ENCODE data around the gene FBXL14.
A peak's percentile ranks its signal among the peaks of the same experiment; 100 is the strongest.

DNA sequence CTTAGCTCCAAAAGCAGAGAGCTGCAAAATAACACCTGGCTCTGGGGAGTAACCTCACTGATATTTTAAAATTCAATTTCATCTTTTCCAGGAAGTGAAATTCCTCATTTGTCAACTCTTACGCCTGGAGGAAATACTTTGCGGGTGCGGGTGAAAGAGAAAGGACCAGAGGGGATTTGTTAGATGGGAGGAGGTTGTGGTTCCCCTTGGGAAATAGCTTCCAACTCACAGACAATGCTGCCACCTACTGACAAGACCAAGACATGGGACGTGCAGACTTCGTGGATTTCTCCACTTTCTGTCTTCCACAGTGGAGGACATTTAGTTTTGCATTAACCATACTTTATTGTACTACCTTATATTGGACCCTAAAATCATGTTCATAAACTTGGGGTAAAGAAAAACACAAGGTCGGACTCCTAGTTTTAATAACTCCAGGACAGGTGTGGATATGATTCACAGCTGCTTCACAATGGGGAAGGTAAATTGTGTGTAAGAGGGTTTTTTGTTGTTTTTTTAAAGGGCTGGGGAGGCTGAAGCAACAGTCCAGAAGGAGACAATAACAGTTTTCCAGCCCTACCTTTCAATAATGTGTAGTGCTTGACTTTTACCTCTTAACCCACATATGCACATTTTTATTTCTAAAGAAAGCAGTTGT, 10.8 kb downstream of the FBXL14 start:
- TF ChIP-seq ZNF274 (IDR thresholded peaks at IDR 0.05; ENCODE audit: borderline replicate concordance, low read depth, low read length) (no peak), NFATC3 (IDR thresholded peaks at IDR 0.05) (no peak), NONO (IDR thresholded peaks at IDR 0.05; ENCODE audit: low read depth in 2 of 2, low read length in 1 of 2) (no peak), EHMT2 (IDR thresholded peaks at IDR 0.05) (no peak), KLF6 (CRISPR knock-in tag; IDR thresholded peaks at IDR 0.05; ENCODE audit: borderline replicate concordance) (no peak), U2AF1 (optimal IDR thresholded peaks at IDR 0.05; ENCODE audit: low read depth, low read length) (no peak), JUN (IDR thresholded peaks at IDR 0.05; ENCODE audit: borderline replicate concordance, low read depth, low read length) (no peak), JUN (CRISPR knock-in tag; IDR thresholded peaks at IDR 0.05; ENCODE audit: borderline replicate concordance) (no peak)
- TF ChIP-seq, protein P1, sequence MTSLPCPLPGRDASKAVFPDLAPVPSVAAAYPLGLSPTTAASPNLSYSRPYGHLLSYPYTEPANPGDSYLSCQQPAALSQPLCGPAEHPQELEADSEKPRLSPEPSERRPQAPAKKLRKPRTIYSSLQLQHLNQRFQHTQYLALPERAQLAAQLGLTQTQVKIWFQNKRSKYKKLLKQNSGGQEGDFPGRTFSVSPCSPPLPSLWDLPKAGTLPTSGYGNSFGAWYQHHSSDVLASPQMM (CRISPR knock-in tag; IDR thresholded peaks at IDR 0.05), result no peak
- TF ChIP-seq, protein P2, sequence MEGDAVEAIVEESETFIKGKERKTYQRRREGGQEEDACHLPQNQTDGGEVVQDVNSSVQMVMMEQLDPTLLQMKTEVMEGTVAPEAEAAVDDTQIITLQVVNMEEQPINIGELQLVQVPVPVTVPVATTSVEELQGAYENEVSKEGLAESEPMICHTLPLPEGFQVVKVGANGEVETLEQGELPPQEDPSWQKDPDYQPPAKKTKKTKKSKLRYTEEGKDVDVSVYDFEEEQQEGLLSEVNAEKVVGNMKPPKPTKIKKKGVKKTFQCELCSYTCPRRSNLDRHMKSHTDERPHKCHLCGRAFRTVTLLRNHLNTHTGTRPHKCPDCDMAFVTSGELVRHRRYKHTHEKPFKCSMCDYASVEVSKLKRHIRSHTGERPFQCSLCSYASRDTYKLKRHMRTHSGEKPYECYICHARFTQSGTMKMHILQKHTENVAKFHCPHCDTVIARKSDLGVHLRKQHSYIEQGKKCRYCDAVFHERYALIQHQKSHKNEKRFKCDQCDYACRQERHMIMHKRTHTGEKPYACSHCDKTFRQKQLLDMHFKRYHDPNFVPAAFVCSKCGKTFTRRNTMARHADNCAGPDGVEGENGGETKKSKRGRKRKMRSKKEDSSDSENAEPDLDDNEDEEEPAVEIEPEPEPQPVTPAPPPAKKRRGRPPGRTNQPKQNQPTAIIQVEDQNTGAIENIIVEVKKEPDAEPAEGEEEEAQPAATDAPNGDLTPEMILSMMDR (IDR thresholded peaks at IDR 0.05 in 2 of 3, conservative IDR thresholded peaks at IDR 0.05 in 1 of 3; ENCODE audit: insufficient read depth in 2 of 3, low read depth in 1 of 3, low read length in 3 of 3), result peak; percentile 75 to 81 (median 79)
- TF ChIP-seq, protein P3, sequence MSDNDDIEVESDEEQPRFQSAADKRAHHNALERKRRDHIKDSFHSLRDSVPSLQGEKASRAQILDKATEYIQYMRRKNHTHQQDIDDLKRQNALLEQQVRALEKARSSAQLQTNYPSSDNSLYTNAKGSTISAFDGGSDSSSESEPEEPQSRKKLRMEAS (CRISPR knock-in tag; IDR thresholded peaks at IDR 0.05), result no peak
